AG09309 (cell line): ENCODE data around the gene PCED1B.

ENCODE experiments used
- DNase-seq: peaks from one replicate; pipeline ENCODE4 v3.0.0-alpha.2; 2010; ENCODE audit warnings: low read depth
- H3K4me3 ChIP-seq: 2 replicates; pipeline ENCODE4 v1.5.1; 2011; ENCODE audit warnings: mild to moderate bottlenecking, low read depth, low read length, moderate library complexity; ENCODE audit not compliant: control insufficient read depth
- CTCF ChIP-seq: IDR thresholded peaks from 2 replicates; pipeline ENCODE4 v1.5.1; 2011; ENCODE audit warnings: mild to moderate bottlenecking, low read depth, low read length, inconsistent platforms; ENCODE audit not compliant: insufficient read depth, control insufficient read depth; ENCODE audit errors: missing control alignments

Gene PCED1B

GRCh38 chr12:47107926-47108325, 28.5 kb downstream of the PCED1B start:
- DNase-seq: no peak
- TF ChIP-seq CTCF: no peak
- no peak overlapping the region for H3K4me3 ChIP-seq

- no peak for DNase-seq
- no peak overlapping the region for H3K4me3 ChIP-seq
- TF ChIP-seq CTCF: no peak
Measured at GRCh38 chr12:47110011-47110541, 30.7 kb downstream of the PCED1B start.

GRCh38 chr12:47110718-47111391, 31.4 kb downstream of the PCED1B start:
- H3K4me3 ChIP-seq: no peak overlapping the region
- TF ChIP-seq CTCF: no peak
- DNase-seq: no peak

GRCh38 chr12:47111392-47111778, 32.0 kb downstream of the PCED1B start:
- no peak for TF ChIP-seq CTCF
- H3K4me3 ChIP-seq: no peak overlapping the region
- no peak for DNase-seq

- no peak for TF ChIP-seq CTCF
- H3K4me3 ChIP-seq: no peak overlapping the region
- DNase-seq: no peak
Measured at GRCh38 chr12:47111854-47112253, 32.4 kb downstream of the PCED1B start.

- H3K4me3 ChIP-seq: no peak overlapping the region
- TF ChIP-seq CTCF: no peak
- no peak for DNase-seq
Measured at GRCh38 chr12:47112679-47113078, 33.3 kb downstream of the PCED1B start.
